ENCODE results near the gene SURF6. TPM values are rescaled to one million over a fixed set of nuclear protein-coding genes. Genes with fewer than 3 reads are reported as not detected.

Gene SURF6
- total RNA-seq, 4 donors from 2014 or later = 15.0 to 36.2 (median 27.5) TPM

- intact Hi-C loops (cut with DNase I) = loop anchor here (5.0 to 10.0 kb wide), 2 partner anchors 147 to 229 kb away; no protein-coding TSS in a partner anchor
- Histone ChIP-seq H3K36me3 (peaks cover 37 to 58% (median 46%) of the 10 kb centered on the region in 4 donors), H3K4me3 (no peak overlapping the region), H3K9me3 (no peaks in the 10 kb centered on the region), H3K27ac (replicated peaks in 1 of 4) (no peak overlapping the region), H3K27me3 (no peaks in the 10 kb centered on the region), H3K4me1 (peaks cover 19 to 37% (median 30%) of the 10 kb centered on the region in 4 donors)
- DNase-seq (ENCODE audit: extremely low spot score) = no peak
- TF ChIP-seq POLR2AphosphoS5 (IDR thresholded peaks at IDR 0.05) (no peak), EP300 (IDR thresholded peaks at IDR 0.05) (no peak), POLR2A (IDR thresholded peaks at IDR 0.05; ENCODE audit: low read depth) (no peak), CTCF (IDR thresholded peaks at IDR 0.05) (no peak)
- 94% methylated on average over 6 of the region's 6 CpGs for WGBS
Observed at GRCh38 chr9:133334161-133334560, 1.8 kb downstream of the SURF6 start.

- no peak for DNase-seq (ENCODE audit: extremely low spot score)
- no peak for TF ChIP-seq EP300 (IDR thresholded peaks at IDR 0.05)
- no peak for TF ChIP-seq POLR2AphosphoS5 (IDR thresholded peaks at IDR 0.05)
- no peak for TF ChIP-seq POLR2A (IDR thresholded peaks at IDR 0.05; ENCODE audit: low read depth)
- TF ChIP-seq CTCF (IDR thresholded peaks at IDR 0.05) = no peak
- Histone ChIP-seq H3K9me3 (no peaks in the 10 kb centered on the region), H3K27me3 (no peaks in the 10 kb centered on the region), H3K36me3 (peaks cover 36 to 52% (median 44%) of the 10 kb centered on the region in 4 donors), H3K4me1 (peaks cover 19 to 37% (median 30%) of the 10 kb centered on the region in 4 donors), H3K4me3 (no peak overlapping the region), H3K27ac (replicated peaks in 1 of 4) (no peak overlapping the region)
- intact Hi-C loops (cut with DNase I) = loop anchor here (5.0 to 10.0 kb wide), 2 partner anchors 146 to 229 kb away; no protein-coding TSS in a partner anchor
- 60% methylated on average over 1 of the region's 10 CpGs for WGBS
Observed at GRCh38 chr9:133333566-133333965, 2.4 kb downstream of the SURF6 start.

GRCh38 chr9:133333011-133333410 is 3.0 kb downstream of the SURF6 start:
- Histone ChIP-seq H3K36me3 (peaks cover 36 to 49% (median 44%) of the 10 kb centered on the region in 4 donors), H3K4me1 (peaks cover 19 to 37% (median 30%) of the 10 kb centered on the region in 4 donors), H3K9me3 (no peaks in the 10 kb centered on the region), H3K4me3 (no peak overlapping the region), H3K27me3 (no peaks in the 10 kb centered on the region), H3K27ac (replicated peaks in 1 of 4) (no peak overlapping the region)
- intact Hi-C loops (cut with DNase I) = loop anchor here (5.0 to 10.0 kb wide), 2 partner anchors 146 to 228 kb away; no protein-coding TSS in a partner anchor
- no peak for DNase-seq (ENCODE audit: extremely low spot score)
- 91% methylated on average over 11 of the region's 11 CpGs for WGBS
- no peak for TF ChIP-seq POLR2AphosphoS5 (IDR thresholded peaks at IDR 0.05)
- no peak for TF ChIP-seq EP300 (IDR thresholded peaks at IDR 0.05)
- TF ChIP-seq POLR2A (IDR thresholded peaks at IDR 0.05; ENCODE audit: low read depth) = no peak
- no peak for TF ChIP-seq CTCF (IDR thresholded peaks at IDR 0.05)

- H3K27me3 ChIP-seq = no peaks in the 10 kb centered on the region
- no peak overlapping the region for H3K27ac ChIP-seq (replicated peaks in 1 of 4)
- H3K4me3 ChIP-seq = no peak overlapping the region
- intact Hi-C loops (cut with DNase I) = loop anchor here (5.0 to 10.0 kb wide), 2 partner anchors 145 to 228 kb away; no protein-coding TSS in a partner anchor
- WGBS = 94% methylated on average over 20 of the region's 20 CpGs
- peaks cover 36 to 49% (median 44%) of the 10 kb centered on the region in 4 donors for H3K36me3 ChIP-seq
- H3K9me3 ChIP-seq = no peaks in the 10 kb centered on the region
- DNase-seq (ENCODE audit: extremely low spot score) = no peak
- peaks cover 19 to 37% (median 30%) of the 10 kb centered on the region in 4 donors for H3K4me1 ChIP-seq
- TF ChIP-seq POLR2A (IDR thresholded peaks at IDR 0.05; ENCODE audit: low read depth) = no peak
- no peak for TF ChIP-seq POLR2AphosphoS5 (IDR thresholded peaks at IDR 0.05)
- no peak for TF ChIP-seq EP300 (IDR thresholded peaks at IDR 0.05)
- no peak for TF ChIP-seq CTCF (IDR thresholded peaks at IDR 0.05)
Observed at GRCh38 chr9:133332381-133332730, 3.6 kb downstream of the SURF6 start.
